Measurements from ENCODE around the gene RNF148. TPM values are rescaled to one million over a fixed set of nuclear protein-coding genes. Genes with fewer than 3 reads are reported as not detected.

RNF148 gene
- total RNA-seq, 1 donor = 0.63 TPM

- no peak for DNase-seq (ENCODE audit: low read depth)
- TF ChIP-seq CTCF (IDR thresholded peaks at IDR 0.05; ENCODE audit: insufficient read depth, low read length) = no peak
- no peak overlapping the region for H3K4me3 ChIP-seq (ENCODE audit: low read depth, low read length)
These were observed 49.8 kb downstream of the RNF148 start for GRCh38 chr7:122652876-122653275.

Small RNA genes within 50 kb of the gene (small RNA-seq; reads per million reads assigned to genes)
- gene AC006463.1 = not detected

Other genes with a start within 250 kb of the RNF148 start
- 0.54 and 2.0 TPM in 2 replicates for gene RNF133, start 3.8 kb downstream of the RNF148 start, total RNA-seq (ENCODE audit: low replicate concordance)
- gene CADPS2, start 183.5 kb upstream of the RNF148 start, total RNA-seq (ENCODE audit: low replicate concordance) = 16.0 and 26.9 TPM in 2 replicates